Glomerular visceral epithelial cell (primary cell): ENCODE measurements around the gene ZMYM5.
"Not testable (repeated sequence)": the region's sequence is repeated elsewhere in the genome, so short reads cannot be mapped to it uniquely, and the experiment has no call there.

Source experiments
- DNase-seq: peaks from one replicate; pipeline ENCODE4 v3.0.0-alpha.2; 2016; ENCODE audit errors: extremely low spot score

The ZMYM5 gene

GRCh38 chr13:19822673-19823072, 40.8 kb downstream of the ZMYM5 start:
- DNase-seq, result no peak

- peak; percentile 11 for DNase-seq
Observed at GRCh38 chr13:19818223-19818842, 45.1 kb downstream of the ZMYM5 start.

DNA sequence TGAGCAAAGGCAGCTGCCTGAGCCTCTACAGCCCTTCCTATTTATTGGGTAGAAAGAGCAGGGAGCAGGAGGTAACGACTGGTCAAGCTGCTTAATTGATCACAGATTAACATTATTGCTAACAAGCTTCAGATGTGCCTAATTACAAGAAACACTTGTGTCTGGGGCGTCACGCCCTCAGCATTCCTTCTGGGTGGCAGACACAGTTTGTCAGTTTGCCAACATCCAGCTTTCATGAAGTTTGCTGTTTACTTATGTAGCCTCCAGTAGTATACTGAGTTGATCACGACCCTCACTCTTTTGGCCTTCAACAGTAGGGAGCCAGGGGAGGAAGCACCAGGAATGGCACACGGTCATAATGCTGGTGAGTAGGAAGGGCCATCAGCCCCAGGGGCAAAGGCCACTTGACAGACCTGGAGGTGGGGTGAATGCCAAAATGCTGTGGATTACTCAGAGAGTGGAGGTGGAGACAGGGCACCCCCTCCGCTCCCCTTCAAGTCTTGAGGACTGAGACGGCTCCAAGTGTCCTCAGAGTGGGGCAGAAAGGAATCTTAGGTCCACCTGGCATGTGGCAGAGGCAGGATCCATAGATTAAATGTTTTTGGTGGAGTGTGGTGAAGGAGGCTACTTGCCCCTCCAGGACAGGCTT, 45.8 kb downstream of the ZMYM5 start:
- DNase-seq, result no peak

DNA sequence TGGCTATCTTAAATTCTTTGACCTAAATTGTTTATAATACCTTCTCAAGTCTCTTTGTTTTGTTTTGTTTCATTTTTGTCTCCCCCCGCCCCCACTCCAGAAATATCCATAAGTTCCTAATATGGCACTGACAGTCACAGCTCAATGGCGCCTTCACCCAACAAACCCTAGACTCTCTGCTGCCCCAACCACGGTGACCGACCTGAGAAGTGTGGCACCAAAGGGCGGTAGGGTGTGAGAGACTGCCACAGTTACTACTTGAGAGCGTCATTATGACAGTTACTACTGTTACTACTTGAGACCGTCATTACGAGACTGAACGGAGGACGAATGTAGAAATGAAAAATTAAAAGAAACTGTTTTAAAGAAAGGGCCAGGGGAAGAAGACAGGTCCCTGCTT, 46.3 kb downstream of the ZMYM5 start:
- DNase-seq, result no peak

- DNase-seq, result not testable (repeated sequence)
Observed at GRCh38 chr13:19815842-19816241, 47.6 kb downstream of the ZMYM5 start.

- DNase-seq, result no peak
Observed at GRCh38 chr13:19810996-19811881, 52.2 kb downstream of the ZMYM5 start.

GRCh38 chr13:19810151-19810550, 53.3 kb downstream of the ZMYM5 start:
- DNase-seq, result no peak

DNA sequence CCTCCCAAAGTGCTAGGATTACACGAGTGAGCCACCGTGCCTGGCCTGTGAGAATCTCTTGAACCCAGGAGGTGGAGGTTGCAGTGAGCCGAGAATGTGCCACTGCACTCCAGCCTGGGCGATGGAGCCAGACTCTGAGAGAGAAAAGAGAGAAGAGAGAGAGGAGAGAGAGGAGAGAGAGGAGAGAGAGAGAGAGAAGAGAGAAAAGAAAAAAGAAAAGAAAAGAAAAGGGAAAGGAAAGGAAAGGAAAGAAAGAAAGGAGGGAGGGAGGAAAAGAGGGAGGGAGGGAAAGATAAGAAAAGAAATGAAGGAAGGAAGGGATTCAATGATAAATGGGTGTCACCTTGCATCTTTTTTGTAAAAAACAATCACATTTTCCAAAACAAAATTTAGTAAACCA, 57.7 kb downstream of the ZMYM5 start:
- no peak for DNase-seq

GRCh38 chr13:19795956-19796355, 67.5 kb downstream of the ZMYM5 start:
- no peak for DNase-seq

DNA sequence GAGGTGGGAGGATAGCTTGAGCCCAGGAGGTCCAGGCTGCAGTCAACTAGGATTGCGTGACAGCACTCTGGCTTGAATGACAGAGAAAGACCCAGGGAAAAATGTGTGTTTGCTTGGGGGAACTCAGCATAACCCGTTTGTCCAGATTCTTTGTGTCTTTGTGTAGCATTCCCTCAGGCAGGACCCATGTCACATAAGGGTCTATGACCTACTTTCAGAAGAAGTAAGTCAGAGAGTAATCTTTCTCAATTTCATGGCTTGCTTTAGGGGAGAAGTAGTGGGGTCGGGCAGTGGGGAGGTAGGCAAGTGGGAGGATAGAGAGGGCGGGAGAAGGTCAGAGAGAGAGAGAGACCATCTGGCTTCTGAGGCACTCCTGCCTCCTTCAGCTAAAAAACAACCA, 68.8 kb downstream of the ZMYM5 start:
- DNase-seq, result no peak

DNA sequence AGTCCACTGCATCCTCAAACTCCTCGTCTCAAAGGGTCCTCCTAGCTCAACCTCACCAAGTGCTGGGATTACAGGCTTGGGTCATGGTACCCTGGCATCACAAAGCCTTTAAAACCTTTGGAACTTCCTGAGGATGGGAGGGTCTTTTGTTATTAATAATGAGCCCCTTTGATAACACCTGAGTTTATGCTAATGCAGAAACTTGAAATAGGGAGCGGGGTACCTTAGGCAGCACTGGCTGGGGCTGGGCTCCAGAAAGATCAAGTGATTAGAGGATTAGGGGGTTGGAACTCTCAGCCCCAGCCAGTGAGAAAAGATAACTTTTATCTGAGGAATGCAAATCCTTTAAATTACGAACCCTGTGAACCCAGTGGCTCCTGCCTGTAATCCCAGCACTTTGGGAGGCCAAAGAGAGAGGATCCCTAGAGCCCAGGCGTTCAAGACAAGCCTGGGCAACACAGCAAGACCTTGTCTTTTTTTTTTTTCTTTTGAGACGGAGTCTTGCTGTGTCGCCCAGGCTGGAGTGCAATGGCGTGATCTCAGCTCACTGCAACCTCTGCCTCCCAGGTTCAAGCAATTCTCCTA, 71.4 kb downstream of the ZMYM5 start:
- DNase-seq, result no peak

DNA sequence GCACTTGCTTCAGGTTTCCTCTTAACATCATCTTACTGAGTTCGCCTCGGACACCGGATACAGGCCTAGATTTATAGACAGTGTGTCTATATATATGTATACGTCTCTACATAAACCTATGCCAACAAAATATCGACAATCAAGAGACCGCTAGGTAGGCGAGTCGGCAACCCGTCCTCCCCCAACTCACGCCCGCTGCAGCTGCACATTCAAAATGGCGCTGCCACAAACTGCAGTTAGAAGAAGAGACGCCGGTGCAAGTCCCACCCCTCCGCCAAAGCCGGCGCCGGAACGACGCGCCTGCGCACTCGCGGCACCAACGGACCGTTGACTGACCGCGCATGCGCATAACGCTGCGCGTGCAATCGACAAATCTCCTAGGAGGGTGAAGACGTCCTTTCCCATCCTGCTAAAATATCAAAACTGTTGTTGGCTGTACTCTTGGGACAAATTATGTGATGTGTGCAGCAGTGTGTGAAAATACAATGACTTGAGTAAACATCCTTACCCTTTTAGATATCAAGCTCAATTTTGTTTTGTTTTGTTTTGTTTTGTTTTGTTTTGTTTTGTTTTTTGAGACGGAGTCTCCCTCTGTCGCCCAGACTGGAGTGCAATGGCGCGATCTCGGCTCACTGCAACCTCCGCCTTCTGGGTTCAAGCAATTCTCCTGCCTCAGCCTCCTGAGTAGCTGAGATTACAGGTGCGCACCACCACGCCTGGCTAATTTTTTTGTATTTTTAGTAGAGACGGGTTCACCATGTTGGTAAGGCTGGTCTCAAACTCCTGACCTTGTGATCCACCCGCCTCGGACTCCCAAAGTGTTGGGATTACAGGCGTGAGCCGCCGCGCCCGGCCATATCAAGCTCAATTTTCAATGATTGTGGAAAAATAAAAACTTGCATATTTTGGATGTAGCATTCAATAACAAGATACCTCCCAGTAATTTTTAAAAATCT, 80.4 kb downstream of the ZMYM5 start, which contains the start of gene PSPC1:
PSPC1 (minus strand) TSS at position 219 of the 956 bp plus-strand sequence; CDS start at position 31, 188 bp downstream.
- DNase-seq, result peak; percentile 96

DNA sequence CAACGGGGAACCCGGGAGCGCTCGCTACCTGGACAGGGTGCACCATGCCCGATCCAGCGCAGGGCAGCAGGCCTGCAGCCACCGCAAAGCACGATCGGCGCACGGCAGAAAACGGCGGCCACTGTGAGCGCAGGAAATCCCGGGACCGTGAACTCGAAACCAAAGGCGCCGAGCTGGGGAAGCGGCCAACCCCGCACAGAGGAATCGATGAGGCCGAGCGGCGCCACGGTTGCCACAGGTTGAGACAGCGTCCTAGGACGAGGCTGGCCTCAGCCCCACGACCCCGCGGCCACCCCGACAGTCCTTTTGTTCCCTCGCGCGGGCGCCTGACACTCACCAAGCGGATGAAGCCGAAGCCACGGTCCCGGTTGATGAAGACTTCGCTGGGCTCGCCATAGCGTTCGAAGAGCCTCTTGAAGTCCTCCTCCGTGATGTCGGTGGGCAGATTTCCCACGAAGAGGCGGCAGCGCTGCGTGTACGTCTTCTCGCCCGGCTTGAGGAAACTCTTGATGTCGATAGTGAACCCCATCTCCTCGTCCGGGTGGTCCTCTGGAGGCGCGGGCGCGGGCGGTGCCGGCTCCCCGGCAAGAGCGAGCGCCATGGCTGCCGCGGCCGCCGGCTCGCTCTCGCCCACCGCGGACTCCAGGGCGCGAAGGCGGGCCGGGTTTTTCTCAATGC, 81.3 kb downstream of the ZMYM5 start:
- peak; percentile 33 for DNase-seq

DNA sequence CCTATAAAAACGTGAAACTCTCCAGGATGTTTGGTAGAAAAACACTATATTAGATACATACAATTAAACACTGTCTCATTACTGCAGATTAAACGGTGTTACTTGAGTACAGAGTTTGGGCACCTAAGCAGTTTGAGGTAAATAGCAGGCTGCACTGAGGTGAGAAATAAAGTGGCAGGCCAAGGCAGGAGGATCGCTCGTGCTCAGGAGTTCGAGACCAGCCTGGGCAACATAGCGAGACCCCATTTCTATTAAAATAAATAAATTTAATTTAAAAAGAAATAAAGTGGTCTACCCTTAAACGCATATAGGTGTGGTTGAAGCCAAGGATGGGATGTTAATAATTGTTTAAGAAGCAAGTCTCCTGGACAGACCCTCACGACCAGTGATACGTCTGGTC, 81.9 kb downstream of the ZMYM5 start:
- peak; percentile 13 for DNase-seq

- DNase-seq, result not testable (repeated sequence)
Observed at GRCh38 chr13:19780753-19781418, 82.6 kb downstream of the ZMYM5 start.
